Posterior cingulate gyrus (tissue), 11 donors: Measurements from ENCODE around the gene KCNQ5.

Experiments
- DNase-seq, 10 donors: peaks; one replicate each; pipeline versions ENCODE4 v3.0.0 to v3.0.0-alpha.2; 2020 to 2021; ENCODE audit warnings: mixed read lengths in 3 of 10
- intact Hi-C: fragments of 100-400 bp; cut with DNase I; formaldehyde crosslinking; loops from one replicate; pipeline ENCODE4 v1.15.1; 2023

Gene KCNQ5

DNA sequence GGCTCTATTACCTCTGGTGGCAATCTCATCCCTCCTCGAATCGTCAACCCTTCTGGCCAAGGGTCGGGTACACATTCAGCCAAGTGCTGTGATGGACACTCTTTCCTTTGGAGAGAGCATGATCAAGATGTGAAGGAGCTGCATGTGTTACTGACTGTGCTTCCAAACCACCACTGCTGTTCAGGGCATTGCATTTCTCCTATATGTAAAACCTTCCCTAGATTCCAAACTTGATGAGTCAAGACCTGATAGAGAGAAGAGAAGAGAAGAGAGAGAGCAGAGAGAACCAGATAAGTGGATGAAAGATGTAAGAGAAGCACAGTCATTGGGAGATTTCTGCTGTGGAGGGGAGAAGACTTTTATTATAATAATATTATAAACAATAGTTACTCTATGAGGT, 162.2 kb downstream of the KCNQ5 start:
- intact Hi-C loops, result no loop called here
- DNase-seq, result no peak

DNA sequence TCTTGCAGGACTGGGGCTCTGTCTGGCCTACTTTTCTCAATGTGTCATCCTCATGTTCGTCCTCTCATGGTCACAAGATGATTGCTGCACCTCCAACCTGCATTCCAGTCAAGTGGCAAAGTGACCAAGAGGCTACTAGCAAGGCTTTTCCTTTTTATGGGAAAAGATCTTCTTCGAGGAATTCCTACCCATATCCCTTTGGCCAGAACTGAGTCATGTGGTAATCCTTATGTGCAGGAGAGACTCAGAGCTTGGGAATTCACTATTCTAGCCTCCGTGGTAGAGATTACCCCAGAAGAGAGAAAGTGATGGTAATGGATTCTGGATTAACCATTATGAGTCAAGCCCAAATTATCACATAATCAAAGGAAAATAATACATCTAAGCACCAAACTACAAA, 162.7 kb downstream of the KCNQ5 start:
- intact Hi-C loops, result no loop called here
- no peak for DNase-seq

DNA sequence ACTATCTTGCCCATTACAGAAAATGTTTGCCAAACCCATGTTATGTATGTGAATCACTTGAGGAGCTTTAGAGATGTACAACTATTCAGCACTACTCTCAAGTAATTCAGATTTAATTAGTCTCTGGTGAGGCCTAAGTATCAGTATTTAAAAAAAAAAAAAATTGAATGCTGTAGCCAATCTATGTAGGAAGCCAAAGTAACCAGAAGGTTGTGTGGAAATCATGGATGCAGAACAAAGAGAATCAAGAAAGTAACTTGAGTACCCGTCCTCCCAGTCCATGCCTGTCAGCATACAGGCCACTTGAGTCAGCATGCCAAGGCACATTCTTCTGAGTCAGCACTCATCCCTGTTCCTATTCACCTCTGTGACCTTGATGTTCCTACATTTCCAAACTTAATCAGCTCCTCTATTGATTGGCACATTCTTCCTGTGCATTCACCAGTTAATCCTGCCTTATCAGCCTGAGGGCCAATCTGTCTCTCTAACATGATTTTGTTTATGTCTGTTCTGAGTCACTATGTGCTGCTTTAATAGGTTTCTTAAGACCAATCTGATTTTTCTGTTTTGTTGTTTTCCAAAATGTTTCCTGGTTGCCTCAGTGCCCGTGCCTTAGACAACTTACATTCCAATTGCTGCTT, 165.6 kb downstream of the KCNQ5 start:
- intact Hi-C loops, result no loop called here
- no peak for DNase-seq

DNA sequence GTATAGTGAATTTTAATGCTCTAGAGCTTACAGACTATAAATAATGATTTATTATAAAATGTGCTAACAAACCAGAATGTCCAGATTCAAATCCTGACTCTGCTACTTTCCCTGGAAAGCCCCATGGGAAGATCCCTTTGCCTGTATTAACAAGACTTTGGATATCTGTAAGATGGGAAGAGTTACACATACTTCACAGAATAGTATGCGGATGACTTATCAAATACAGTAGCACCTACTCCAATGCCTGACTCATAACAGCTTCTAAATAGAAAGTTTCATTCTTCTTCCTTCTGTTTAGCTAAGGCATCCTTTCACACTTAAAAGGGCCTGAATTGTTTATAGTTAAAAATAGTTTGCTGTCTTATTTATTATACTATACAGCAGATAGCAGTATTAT, 166.3 kb downstream of the KCNQ5 start:
- DNase-seq, result no peak
- intact Hi-C loops, result no loop called here

DNA sequence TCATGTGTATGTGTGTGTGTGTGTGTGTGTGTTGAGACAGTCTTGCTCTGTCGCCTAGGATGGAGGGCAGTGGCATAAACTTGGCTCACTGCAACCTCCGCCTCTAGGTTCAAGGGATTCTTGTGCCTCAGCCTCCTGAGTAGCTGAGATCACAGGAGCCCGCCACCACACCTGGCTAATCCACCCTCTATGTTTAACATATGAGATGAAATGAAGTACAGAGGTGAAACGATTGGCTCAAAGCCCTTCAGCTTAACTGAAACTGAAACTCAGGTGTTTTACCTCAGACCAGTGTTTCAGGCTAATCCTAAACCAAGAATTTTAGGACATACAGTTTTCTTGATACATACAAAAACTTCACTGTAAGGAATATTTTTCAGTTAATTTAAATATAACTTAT, 167.3 kb downstream of the KCNQ5 start:
- no peak for DNase-seq
- intact Hi-C loops, result no loop called here

DNA sequence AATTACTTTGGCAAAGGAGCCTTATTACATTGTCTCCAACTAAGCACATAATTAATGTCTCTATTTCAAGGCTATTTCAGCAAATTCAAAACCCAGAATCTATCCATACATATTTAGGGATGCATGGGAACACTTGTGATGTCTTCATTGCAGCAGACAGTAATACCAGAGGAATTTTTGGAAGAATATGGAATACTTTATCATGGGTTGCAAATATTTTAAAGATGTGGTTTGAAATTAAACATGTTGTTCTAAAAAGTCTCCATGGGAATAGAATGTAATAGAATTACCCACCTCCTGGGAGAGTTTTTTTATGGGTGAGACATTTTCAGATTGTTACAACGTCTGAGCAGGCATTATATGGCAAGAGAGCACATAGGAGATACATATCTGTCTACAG, 170.8 kb downstream of the KCNQ5 start:
- DNase-seq, result no peak
- intact Hi-C loops, result no loop called here

DNA sequence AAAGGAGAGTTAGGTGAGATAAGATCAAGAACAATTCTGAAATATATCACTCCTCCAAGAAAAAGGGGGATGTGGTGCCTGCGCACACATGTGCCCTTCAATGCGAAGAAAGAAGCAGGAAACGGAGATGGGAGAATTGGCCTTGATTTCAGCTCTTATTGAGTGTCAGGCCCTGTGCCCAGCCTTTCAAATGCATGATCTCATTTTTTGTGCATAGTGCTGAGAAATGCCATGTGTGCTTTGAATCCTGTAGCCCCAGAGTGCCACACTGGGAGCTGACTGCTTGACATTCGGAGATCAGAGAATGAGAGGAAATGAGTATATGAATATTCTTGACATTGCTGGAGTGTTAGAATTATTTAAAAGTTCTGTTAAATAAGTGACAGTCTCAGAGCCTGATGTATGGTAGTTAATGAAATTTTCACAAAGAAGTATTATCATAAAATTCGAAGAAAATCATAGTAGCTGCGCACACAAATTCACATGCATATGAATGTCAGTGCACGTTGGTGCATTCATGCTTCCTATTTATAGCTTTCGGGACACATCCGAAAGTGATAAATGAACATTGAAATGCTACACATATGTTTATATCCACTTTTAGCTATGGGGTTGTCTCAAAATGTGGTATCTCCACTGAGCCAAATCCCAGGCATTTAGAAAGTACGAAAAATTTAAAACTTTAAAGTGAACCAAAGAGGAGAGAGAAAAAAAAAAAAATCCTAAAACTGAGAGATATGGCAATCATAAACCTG, 172.0 kb downstream of the KCNQ5 start:
- intact Hi-C loops, result no loop called here
- no peak for DNase-seq

DNA sequence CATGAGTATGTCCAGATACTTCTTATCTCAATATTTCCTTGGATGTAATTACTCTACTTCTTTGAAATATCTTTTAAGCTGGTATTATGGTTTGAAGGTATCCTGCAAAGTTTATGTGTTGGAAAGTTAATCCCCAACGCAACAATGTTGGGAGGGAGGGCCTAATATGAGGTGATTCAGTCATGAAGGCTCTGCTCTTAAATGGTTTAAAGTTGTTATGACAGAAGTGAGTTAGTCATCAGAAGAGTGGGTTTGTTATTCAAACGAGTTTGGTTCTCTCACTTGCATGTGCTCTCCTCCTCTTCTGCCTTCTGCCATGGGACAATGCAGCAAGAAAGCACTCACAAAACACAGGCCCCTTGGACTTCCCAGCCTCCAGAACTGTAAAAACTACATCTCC, 176.3 kb downstream of the KCNQ5 start:
- intact Hi-C loops, result no loop called here

DNA sequence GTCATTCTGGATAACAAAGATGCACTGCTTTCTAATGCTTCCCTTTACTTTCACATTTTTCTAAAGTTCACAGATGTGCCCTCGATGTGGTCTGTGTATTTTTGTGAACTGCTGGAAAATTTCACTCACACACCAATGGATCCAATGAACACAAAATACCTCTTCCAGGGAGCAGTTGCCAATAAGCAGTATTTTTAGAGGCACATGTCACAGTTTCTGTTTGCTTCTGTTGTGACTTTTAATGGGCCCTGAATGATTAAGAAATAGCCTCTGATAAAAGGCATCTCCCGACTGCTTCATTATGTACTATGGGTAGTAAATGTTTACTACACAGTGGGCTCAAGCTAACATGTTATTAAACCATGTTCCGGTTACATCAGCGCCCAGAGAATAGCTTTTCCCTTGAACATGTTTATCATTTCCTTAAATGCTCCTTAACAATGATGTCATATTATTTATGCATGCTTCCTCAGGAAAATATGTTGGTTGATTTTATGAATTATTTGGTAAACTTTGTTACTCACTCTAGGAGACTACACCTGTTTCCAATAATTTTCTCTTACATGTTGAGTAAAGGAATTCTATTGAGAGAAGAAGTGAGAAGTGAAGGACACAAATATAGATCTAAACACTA, 188.0 kb downstream of the KCNQ5 start:
- DNase-seq, result no peak
- intact Hi-C loops, result no loop called here

More for the DNA sequence above, 176.3 kb downstream of the KCNQ5 start:
- no peak for DNase-seq

DNA sequence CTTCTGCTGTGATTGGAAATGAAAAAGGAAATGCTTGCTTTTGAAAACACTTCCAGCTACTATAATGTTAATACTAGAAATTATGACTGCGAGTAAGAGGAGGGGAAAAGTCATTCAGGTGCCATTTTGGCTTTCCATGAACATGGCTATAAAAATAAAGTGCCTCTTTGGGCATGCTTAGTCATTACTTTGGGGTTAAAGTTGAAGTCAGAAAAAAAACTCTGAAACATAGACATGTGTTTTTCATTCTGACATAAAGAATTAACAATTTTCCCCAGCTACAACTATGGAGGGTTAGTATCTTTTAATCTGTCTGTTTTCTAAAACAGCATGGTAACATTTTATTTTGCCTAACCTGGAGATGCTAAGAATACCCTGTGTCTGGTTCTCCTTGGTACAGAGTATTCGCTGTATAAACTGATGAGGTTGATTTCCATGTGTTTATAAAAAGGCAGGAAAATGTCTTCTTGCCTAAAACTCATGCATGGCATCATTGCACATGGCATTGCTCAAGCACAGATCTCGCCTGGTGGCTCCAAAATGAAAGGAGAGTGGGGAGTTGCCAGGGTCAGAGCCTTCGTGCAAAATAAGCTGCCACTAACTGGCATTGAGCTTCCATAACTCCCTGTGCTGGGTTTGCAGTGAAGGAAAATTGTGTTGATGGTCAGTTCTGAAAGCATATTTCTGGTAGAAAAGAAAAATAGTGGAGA, 188.9 kb downstream of the KCNQ5 start:
- intact Hi-C loops, result no loop called here

DNA sequence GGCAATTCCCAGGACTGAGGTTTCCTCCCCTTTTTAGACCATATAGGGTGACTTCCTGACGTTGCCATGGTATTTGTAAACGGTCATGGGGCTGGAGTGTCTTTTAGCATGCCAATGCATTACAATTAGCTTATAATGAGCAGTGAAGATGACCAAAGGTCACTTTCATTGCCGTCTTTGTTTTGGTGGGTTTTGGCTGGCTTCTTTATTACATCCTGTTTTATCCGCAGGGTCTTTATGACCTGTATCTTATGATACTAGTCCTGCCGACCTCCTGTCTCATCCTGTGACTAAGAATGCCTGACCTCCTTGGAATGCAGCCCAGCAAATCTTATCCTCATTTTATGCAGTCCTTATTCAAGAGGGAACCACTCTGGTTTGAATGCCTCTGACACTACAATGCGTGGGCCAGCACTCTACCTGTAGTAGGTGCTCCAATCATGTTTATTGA, 190.1 kb downstream of the KCNQ5 start:
- DNase-seq, result no peak
- intact Hi-C loops, result no loop called here

More for the DNA sequence above, 188.9 kb downstream of the KCNQ5 start:
- DNase-seq, result no peak

DNA sequence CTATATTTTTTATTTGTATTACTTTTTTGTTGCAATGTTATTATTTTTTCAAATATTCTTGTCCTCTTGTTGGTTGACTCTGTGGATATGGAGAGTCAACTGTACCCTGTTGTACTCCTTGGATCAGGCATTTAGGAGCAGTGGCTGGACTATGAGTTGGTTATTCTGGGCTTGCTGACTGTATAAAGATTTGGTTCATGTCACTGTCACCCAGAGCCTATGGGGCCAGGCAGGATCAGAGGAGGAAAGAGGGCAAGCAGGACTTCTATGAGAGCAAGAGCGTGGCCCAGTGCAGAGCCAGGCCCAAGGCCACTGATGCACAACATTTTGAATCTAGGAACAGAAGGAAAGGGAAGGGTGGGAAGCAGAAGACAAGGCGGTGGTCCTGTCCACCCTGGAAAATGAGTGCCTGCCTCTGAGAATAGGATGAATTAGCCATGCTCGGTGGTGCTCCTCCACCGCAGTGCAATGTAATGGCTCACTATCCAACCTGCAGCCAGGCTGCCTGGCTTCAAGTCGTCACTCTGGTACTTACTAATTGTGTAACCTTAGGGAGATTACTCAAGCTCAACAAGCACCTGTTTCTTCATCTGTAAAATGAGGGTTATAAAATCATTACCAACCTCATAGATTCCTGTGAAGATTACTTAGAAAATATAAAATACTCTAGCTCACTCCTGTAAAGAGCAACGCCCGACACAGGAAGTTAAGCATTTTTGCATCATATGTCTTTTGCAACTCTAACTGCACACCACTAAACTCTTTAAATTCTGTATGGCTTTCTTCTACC, 192.1 kb downstream of the KCNQ5 start:
- no peak for DNase-seq
- intact Hi-C loops, result no loop called here

DNA sequence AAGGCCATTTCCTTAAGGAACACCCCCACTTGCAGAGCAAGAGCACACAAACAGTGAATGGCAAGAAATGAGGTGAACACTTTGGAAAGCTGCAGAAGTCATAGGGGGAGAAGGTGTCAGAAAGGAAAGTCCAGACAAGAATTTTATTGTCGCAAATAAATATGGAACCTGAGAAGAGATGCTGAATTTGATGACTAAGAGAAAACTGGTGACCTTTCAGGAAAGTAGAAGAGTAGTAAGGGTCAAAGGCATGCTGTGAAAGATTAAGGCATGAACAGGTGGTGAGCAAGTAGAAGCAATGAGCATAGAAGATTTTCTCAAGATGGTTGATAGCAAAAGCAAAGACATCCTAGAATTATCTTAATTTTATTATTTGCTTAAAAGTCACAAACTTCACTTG, 194.2 kb downstream of the KCNQ5 start:
- intact Hi-C loops, result no loop called here
- no peak for DNase-seq

DNA sequence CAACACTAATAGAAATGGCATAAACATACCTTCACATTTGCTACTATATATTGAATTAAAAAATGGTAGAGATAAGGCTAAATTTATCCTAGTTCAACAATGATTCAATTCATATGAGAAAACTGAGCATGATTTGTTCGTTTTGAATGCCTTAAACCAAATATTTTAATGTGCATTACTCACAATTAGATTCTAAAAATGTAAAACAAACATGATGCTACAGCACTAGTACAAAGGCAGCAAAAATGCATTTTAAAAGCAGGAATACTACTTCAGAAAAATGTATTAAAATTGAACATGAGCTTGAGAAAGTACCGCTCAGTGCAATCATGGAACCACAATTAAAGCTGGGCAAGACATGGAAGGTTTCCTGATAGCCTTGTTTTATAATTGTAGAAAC, 195.3 kb downstream of the KCNQ5 start:
- intact Hi-C loops, result no loop called here
- DNase-seq, result no peak

DNA sequence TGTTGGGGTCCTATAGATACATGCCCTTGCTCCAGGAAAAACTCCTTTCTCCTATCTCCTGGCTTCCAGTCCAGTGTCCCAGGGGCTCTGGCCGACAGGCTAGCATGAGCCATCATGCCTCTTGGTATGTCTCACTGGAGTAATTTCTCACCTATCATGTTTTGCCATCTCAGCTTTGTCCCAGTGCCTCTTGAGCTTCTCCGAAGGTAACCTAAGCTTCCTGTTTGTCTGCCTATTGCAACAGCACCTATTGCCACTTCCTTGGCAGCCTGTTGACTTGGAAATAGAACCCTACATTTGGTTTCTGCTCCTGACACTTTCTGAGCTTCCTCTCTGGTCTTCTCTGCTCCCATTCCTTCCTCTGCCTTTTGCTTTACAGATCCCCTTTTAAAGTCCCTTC, 197.7 kb downstream of the KCNQ5 start:
- intact Hi-C loops, result no loop called here
- DNase-seq, result no peak

DNA sequence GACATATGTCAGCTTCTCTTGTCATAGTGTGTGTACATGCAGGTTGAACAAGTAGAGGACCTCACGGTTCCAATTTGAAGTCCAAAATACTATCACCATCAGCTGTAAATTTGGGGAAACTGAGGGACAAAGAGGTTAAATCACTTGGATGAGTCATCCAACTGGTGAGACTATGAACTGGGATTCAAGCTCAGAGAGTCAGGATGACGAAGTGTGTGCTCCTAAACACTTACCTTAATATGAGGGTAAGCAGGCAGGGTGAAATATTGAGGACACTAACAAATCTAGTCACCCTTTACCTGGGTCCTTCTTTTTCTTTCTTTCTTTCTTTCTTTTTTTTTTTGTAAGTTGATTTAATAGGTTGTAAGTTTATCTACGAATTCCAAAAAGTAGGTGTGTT, 198.3 kb downstream of the KCNQ5 start:
- DNase-seq, result no peak
- intact Hi-C loops, result no loop called here

DNA sequence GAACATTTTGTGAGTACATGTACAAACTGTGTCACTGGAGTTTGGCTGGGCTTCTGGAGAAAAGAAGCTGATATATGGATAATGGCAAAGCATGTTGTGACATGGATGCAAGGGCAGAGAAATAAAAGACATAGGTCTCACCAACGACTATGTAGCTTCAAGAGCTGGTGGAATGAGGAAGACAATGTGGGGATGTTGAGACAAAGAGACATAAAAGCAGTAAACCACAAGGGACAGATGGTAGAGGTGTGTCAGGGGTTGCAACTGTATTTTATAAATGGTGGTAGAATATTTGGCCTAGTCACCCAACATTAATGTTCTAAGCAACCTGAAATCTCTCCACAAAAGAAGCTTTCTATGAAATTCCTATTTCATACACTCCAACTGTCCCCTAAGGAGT, 199.0 kb downstream of the KCNQ5 start:
- intact Hi-C loops, result no loop called here
- DNase-seq, result no peak

DNA sequence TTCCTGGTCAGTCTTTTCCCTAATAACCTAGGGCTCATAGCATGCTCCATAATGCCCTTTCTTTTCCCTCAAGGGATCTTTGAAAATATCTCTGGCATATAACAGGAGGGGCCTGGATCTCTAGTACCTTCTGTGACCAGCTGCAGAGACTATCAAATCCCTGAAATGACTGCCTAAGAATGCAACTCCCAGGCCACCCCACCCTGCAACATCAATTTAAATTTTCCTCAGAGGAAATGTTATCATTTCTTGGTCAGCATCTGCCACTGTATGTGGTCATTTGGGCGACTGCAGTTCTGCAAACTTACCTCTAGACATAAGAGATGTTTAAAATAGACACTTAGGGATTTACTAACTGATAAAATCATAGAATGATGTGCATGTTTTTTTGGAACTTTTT, 200.2 kb downstream of the KCNQ5 start:
- no peak for DNase-seq
- intact Hi-C loops, result no loop called here

DNA sequence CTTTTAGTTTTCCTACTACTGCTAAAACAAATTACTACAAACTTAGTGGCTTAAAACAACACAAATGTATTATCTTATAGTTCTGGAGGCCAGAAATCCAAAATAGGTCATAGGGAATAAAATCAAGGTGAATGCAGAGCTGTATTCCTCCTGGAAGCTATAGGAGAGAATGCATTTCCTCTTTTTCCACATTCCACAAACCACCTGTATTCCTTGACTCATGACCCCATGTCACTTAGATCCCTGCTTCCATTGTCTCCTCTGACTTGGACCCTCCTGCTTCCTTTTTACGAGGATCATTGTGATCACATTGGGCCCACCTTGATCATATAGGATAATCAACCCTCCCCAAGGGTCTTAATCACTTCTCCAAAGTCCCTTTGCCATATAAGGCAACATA, 200.8 kb downstream of the KCNQ5 start:
- no peak for DNase-seq
- intact Hi-C loops, result no loop called here

DNA sequence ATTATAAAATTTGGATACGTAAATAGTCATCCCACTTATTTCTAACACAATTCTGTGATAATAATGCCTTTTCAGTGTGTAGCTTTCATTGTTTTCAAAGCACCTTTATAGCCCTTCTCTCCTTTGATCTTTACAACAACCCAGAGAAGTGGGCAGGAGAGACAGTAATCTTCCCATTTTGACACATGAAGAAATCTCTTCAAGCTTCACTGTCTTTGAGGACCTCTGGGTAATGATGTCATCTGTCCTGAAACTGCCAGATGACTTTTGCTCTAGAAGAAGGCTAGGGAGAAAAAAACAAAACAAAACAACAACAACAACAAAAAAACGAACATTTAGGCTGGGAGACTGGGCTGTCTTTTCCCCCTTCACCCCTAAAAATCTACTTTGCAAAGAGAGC, 203.0 kb downstream of the KCNQ5 start:
- no peak for DNase-seq
- intact Hi-C loops, result no loop called here
